ENCODE results near the gene TNPO3.

GRCh38 chr7:128910569-128910945 is 144.4 kb downstream of the TNPO3 start, which contains the start of gene KCP:
- TF ChIP-seq CTCF (IDR thresholded peaks at IDR 0.05; ENCODE audit: poor library complexity, severe bottlenecking): no peak
- TF ChIP-seq RAD21 (conservative IDR thresholded peaks at IDR 0.05): no peak

Measured in neural cell (in vitro differentiated cells).